ENCODE data around the gene ZDHHC1.

ZDHHC1 gene

DNA sequence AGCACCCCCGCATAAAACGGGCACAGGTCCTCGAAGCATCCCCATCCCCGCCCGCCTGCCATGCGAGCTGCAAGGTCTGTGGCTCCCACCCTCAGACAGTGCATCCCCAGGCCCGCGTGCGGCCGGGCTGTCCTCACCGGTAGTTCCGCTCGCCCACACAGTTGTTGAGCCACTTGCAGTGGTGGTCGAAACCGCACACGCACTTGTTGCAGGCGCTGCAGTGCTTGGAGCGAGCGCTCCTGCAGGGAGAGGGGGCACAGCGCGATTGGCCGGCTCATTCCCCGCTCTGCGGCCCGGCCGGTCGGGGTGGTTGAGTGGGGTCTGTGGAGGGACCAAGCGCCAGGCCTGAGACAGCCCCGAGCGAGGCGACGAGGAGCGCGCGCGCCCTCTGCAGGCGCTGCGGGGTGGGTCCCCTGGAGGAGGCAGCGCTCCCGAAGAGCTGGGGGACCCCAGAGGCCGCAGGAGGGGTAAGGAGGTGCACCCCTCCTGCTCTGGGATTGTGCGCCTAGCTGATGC lies 17.0 kb downstream of the ZDHHC1 start:
- DNase-seq = no peak
- in situ Hi-C loops (cut with HindIII; ENCODE audit: low pct_ligation_motif_present, low pct_unique_long_range_greater_than_20kb, low sequenced_read_pairs) = no loop called here

DNA sequence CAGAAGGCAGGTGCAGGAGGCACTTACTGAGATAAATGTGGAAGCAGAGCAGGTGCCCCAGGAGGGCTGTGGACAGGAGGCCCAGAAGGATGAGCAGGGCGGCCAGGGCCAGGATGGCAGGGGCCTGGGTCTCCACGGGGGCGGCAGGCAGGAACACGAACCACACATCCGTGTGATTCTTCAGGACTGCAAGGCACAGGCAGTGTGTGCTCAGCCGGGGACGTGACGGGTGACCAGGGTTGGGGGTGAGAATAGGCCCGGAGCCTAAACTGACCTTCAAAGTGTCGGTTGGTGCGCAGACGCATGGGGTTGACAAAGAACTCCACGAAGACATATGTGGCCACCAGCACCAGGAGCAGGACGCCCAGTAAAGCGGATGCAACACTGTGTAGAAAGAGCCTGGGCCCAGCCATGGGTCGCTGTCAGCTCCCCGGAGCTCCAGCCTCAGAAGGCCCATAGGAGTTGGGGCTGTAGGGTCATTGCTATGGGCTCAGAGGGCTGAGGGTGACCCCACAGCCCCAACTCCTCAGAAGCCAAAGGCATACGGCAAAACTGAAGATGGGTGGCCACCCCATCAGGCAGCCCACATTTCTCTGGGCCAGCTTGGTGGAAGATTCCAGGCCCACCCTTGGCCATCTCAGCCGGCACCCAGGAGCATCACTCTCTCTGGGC lies 17.6 kb downstream of the ZDHHC1 start:
- no peak for DNase-seq
- in situ Hi-C loops (cut with HindIII; ENCODE audit: low pct_ligation_motif_present, low pct_unique_long_range_greater_than_20kb, low sequenced_read_pairs) = no loop called here

DNA sequence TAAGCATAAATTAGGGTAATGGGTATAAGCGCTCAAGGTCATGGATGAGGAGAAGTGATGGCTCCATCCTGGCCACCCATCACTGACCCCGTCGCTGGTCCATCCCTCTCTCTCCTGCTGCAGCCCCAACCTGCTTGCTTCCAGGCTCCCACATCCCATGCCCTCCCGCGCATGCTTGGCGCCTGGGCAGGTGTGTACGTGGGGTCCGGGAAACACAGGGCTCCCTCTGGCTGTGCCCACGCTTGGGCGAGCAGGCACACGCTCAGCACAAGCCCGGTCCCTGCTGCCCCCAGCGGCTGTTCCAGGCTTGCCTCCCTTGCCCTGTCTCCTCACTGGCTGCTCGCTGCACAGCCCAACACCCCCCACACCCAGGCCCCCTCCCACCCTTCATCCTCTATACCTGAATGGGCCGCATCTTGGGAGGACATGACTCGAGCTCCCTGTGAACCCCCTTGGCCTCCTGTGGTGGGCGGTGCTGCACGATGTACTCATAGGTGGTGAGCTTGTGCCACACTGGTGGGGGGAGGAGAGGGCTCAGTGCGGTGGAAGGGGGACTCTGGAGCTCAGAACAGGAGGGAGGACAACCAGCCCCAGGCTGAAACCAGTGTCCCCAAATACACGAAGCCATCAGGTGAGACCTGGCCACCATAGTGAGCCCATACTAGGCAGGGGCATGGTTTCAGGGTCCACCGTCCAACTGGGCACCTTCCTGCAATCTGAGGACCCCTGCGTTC lies 18.3 kb downstream of the ZDHHC1 start:
- in situ Hi-C loops (cut with HindIII; ENCODE audit: low pct_ligation_motif_present, low pct_unique_long_range_greater_than_20kb, low sequenced_read_pairs) = no loop called here
- DNase-seq = peak; percentile 59

DNA sequence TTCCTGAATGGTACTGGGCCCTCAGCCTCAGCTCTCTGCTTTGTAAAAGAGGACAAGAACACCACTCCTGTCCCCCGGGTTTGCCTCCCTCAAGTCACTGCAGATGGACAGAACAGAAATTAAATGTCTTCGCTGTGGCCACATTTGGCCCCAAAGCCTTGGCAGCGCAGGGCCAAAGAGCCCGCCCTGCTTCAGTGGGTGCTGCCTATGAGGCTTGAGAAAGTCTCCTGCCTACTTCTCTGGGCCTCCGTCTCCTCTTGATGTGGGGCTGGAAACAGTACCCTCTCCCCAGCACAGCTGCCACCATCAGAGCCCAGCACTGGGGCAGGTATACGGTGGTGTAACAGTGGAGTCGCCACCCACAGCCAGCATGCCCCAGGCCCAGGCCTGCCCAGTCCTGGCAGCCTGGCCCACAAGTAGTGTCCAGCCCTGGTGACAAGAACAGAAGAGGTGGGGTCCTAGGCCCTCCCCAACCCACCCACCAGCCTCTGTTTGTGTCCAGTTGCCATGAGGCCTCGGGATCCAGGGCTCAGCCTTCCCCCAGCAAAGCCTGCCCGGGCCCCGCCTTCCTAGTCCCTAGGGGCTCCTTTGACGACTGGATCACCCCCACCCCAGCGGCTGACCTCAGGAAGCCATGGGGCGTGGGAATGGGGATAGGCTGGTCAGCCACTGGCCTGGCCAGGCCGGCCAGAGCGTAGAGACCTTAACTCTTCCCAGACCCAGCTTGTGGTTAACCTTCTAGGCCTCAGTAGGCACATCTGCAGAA lies 19.1 kb downstream of the ZDHHC1 start:
- DNase-seq = no peak
- in situ Hi-C loops (cut with HindIII; ENCODE audit: low pct_ligation_motif_present, low pct_unique_long_range_greater_than_20kb, low sequenced_read_pairs) = no loop called here

DNA sequence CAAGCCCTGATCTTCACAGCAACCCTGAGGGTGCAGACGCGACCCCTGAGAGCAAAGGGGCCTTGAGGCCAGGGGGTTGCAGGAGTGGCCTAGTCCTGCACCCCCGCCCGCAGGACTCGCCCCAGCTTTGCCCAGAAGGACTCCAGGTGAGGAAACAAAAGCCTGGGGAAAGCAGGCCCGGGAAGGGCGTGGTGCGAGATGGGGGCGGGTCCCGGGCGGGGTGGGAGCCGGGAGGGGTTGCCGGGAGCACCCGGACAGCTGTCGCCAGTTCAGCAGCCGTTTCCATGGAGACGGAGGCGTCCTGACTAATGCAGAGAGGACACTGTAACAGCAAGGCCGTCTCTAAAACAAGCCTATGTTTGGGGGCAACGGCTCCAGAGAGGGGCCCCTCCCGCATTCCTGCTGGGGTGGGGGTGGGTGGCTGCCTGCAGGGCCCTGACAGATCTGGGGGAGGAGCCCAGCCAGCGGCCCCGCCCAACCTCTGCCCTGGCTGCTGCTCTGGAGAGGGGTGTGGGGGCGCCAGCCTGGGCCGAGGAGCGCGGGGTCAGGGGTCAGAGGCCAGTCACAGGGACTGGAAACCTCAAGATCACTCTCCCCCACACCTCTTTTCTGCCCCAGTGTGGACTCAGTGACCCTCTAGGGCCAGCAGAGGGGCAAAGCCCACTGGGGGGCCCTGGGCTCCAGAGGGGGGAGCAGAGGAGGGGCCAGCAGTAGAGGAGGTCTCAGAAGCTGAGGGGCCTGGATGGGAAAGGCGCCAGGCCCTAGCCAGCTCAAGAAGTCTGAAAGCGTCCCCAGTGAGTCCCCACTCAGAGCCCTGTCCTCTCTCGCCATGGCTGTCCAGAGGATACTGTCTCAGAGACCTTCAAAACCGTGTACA lies 19.9 kb downstream of the ZDHHC1 start:
- in situ Hi-C loops (cut with HindIII; ENCODE audit: low pct_ligation_motif_present, low pct_unique_long_range_greater_than_20kb, low sequenced_read_pairs) = no loop called here

DNA sequence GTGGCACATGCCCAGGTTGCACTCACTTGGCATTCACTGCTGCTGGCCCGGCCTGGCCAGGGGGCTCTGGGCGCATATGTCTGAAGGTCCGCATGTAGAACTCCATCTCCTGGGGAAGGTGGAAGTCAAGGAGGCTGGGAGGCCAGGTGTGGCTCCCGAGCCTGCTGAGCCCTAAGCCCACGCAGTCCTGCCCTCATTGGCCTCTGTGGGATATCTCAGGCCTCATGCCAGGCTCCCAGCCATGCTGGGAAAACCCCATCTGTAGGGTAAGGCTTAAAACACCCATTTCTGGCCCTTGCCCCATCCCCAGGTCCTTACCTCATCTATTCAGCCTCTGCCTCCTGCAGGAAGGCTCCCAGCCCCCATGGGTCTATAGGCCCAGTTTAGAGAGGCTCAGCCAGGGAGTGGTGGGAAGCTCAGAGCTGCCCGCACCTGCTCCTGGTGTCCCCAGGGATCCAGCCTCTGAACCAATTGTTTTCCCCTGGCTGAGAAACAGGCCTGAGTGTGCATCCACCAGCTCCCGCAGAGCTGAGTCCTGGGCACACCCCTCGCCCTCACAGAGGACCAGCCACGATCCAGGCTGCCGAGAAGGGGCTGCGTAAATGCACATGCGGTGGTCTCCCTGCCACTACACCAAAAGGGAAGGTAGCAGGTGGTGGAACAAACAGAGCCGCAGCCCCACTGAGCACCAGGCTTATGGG lies 20.7 kb downstream of the ZDHHC1 start:
- in situ Hi-C loops (cut with HindIII; ENCODE audit: low pct_ligation_motif_present, low pct_unique_long_range_greater_than_20kb, low sequenced_read_pairs) = no loop called here
- no peak for DNase-seq

More for the DNA sequence above, 19.9 kb downstream of the ZDHHC1 start:
- peak; percentile 58 for DNase-seq

DNA sequence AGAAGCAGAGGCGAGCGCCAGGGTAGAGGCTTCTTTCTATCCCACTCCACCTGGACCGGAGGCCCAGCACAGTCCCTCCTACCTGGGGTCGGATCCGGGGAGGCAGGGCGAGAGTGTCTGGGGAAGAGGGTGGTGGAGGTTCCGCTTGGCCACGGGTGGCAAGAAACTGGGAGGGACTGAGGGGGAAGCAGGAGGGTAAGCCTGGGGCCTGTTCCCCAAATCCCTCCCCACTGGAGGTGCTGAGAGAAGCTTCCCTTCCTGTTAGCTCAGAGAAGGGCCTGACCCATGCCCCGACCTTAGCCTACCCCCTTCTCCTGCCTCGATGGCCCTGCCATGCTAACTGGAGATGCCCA lies 21.2 kb downstream of the ZDHHC1 start:
- in situ Hi-C loops (cut with HindIII; ENCODE audit: low pct_ligation_motif_present, low pct_unique_long_range_greater_than_20kb, low sequenced_read_pairs) = no loop called here
- DNase-seq = no peak

DNA sequence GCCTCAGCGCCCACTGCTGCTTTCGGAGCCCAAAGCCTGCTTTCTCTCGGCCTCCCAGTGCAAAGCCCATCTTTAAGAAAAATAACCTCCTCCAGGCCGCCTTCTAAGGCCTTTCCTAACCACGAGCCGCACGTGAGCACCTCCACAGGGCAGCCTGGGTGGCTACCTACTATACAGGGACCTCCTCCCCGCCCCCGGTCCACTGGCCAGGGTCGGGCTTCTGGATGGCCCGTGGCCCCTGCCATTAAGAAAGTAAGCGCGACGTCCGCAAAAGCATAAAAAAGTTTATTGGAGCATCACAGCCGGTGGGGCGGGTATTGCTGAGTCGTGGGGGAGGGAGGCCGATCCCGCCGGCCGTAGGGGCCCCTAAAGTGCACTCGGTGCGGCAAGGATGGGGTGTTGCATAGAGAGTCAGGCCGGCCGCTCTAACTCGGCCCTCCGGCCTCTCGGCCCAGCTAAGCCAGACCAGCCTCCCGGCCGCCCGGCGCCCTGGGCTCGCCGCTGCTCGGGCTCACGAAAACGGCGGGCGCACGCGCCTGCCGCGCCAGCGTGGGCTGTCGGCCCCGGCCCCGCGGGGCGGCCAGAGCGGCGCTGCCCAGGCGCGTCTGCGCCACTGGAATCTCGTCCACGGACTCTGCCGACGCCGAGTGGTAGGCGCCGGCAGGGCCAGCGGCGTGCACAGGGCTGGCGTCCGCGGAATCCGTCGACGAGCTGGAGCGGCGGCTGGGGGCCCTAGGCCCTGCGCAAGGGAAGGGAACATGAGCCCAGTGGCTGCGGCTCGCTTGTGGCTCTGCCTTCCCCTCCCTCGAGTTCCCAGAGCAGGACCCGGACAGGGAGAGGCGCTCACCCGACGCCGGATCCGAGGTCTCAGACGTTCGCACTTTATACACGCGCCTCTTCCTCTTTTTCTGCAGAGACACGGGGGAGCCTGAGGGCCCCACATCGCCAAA lies 21.8 kb downstream of the ZDHHC1 start:
- no peak for DNase-seq
- in situ Hi-C loops (cut with HindIII; ENCODE audit: low pct_ligation_motif_present, low pct_unique_long_range_greater_than_20kb, low sequenced_read_pairs) = no loop called here

DNA sequence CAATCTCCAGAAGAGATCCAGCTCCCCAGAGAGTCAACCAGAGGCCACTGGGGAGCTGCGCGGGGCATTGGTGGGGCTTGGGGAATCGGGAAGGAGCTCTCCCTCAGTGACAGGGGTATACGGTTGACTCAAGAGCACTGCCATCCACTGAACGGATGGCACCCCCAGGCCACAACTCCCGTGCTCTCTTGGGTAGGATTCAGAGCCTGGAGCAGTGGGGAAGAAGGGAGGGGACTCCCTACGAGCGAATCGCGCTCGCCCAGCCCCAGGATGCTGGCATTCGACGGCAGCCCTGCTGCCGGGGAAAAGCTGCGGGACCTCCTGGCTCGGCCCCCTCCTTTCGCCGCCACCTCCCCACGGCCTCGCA lies 22.5 kb downstream of the ZDHHC1 start:
- no peak for DNase-seq
- in situ Hi-C loops (cut with HindIII; ENCODE audit: low pct_ligation_motif_present, low pct_unique_long_range_greater_than_20kb, low sequenced_read_pairs) = no loop called here

DNA sequence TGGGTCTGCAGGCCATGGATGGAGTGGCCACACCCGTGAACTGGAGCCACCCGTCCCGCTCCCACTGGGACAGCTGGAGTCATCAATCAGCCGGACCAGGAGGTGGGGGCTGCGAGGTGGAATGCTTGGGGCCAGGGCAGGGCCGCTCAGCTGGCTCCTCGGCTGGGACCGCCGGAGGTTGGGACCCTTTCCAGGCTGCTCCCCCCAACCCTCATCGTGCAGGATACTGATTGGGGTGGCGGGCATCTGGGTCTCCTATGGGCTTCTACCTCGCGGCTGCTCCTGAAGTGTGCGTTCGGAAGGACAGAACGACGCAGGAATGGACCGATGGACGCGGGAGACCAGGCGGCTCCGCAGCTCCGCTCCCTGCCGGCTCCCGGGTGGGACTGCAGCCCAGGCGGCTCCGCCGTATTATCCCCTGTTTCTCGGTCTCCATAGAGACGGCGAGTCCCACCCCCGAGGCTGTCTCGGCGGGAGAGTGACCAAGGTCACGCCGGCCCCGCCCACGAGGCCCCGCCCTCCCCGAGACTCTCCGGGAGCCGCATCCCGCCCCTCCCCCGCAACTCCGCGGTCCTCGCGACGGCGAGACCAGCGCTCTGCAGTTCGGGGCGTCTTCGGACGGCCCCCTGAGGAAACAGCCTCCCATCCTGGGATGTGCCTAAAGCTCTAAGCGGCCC lies 23.0 kb downstream of the ZDHHC1 start, which contains the start of gene TPPP3:
Gene TPPP3 (minus strand): TSS at position 388 of the 677 bp plus-strand sequence. CDS start 2,387 bp downstream, outside the sequence.
- in situ Hi-C loops (cut with HindIII; ENCODE audit: low pct_ligation_motif_present, low pct_unique_long_range_greater_than_20kb, low sequenced_read_pairs) = no loop called here
- DNase-seq = peak; percentile 87

DNA sequence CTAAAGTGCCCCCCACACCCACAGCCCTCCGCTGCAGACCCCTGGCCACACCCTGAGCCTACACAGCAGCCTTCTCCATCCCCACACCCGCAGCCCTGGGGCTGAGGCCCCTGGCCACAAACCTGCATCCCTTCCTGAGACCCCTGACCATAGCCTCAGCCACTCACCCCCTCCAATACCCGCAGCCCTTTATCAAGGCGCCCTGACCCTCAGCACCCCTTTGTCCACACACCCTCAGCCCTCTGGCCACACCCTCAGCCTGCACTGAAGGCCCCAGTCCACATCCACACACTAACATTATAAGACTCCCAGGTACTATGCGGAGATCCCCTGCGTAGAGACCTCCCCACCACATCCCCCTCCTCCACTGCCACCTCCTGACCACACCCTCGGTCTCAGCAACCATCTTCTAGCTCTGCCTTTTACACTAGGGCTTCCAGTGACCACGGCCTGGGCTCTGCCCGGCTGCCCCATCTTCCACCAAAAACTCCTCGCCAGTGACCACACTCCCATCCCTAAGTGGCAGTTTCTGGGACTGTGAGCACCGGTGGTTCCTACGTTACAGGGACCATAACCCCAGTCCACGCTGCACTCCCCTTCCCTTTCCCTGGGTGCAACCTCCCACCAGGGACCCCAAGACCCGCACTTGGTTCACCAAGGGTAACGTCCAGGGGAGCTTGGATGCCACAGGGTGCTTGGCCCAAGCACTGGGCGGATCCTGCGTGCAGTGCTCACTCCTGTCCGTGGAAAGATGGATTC lies 23.8 kb downstream of the ZDHHC1 start:
- in situ Hi-C loops (cut with HindIII; ENCODE audit: low pct_ligation_motif_present, low pct_unique_long_range_greater_than_20kb, low sequenced_read_pairs) = no loop called here
- DNase-seq = no peak

DNA sequence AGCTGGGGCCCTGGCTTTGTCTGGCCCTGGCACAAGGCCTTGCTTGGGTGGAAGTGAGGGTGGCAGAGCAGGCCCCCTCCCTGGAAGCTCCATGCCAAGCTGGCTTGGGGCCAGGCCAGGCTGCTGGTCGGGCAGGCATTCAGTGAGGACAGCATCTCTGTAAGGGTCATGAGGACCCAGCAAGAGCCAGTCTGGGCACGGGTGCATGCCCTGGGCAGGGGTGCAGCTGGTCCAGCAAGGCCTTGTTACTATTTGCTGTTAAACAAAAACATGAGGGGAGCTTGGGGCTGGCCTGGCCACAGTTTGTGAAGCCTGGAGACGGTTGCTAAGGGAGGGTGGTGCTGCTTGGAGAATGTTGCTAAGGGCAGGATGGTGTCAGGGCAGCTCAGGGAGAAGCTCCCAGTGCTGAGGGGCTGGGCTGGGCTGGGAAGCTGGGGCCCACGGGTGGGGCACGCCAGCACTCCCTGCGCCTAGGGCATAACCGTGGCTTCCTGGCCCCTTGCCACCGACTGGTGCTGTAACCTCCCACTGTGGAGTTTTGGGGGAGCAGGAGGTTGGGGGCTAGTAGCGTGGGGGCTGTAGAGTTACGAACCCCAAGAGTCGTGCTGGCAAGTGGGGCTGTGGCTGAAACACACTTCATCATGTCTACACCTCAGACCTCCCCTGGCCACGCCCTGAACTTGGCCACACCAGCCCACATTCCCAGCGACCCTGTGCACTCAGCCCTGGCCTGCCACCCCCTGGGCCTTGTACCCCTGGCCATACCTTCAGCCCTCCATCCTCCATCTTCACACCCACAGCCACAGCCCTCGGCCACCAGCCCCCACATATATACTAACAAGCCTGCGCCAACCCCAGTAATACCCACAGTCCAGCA lies 24.6 kb downstream of the ZDHHC1 start:
- in situ Hi-C loops (cut with HindIII; ENCODE audit: low pct_ligation_motif_present, low pct_unique_long_range_greater_than_20kb, low sequenced_read_pairs) = no loop called here
- no peak for DNase-seq

DNA sequence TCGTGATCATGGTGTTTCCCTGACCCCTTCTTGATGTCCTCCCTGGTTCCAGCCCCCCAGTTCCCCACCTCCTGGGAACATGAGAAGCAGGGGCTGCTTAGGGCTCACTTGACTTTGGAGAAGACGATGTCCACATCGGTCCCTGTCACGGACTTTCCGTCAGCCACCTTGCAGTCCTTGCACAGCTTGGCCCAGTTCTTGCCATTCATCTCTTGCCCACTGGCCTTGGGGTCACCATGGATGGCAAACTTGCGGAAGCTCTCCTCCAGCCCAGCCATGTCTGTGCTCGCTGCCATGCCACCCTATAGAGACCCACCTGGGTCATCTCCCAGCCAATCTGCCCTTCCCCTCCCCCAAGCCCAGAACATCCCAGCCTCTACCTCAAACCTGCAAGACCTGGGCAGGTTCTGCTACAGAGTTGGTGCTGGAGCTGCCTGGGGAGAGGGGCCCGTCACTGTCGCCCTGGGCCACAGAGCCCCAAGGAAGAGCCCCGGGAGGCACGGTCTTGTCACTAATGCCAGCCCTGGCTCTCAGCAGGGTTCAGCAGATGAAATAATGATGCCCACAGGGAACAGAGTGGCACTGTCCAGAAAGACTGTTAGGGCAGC lies 25.4 kb downstream of the ZDHHC1 start:
- in situ Hi-C loops (cut with HindIII; ENCODE audit: low pct_ligation_motif_present, low pct_unique_long_range_greater_than_20kb, low sequenced_read_pairs) = no loop called here
- DNase-seq = no peak

DNA sequence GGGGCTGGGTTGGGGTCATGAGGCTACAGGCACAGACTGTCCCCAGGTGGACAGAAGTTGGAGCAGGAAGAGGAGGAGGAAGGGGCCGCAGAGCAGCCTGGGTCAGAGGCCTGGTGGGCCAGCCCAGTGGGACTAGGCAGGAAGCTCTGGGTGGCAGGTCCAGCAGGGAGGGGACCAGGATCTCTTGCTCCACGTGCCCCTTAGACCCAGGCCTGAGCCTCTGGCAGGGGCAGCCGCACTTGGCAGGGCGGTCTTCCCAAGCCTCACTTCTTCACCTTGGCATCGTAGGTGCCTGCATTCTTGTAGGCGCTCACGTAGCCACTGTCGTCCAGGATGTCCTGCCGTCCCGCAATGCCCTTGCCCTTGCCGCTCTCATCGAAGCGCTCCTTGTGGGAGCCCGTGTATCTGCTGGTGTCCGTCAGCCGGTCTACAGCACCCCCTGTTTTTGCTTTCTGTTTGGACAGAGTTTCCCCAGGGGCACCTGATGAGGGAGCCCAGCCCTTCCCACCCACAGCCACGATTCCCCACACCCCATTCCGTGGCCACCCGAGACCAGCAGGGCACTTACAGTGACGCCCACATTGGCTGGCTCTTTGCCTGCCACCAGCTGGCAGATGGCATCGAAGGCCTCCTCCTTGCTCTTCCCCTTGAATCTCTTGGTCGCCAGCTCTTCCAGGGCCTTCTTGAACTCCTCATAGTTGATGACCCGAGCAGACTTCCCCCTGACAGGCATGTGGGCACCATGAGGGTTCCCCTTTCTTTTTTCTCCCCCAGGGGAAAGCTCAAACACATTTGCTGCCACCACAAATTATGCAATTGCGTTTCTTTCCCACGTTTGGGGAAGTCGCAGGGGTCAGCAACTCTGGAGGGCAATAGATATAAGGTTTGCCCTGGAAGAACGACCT lies 26.1 kb downstream of the ZDHHC1 start:
- no peak for DNase-seq
- in situ Hi-C loops (cut with HindIII; ENCODE audit: low pct_ligation_motif_present, low pct_unique_long_range_greater_than_20kb, low sequenced_read_pairs) = no loop called here
